D721Med (cell line): ENCODE measurements around the gene FLNA.
"Not testable (repeated sequence)": the region's sequence is repeated elsewhere in the genome, so short reads cannot be mapped to it uniquely, and the experiment has no call there.

Source experiments
- DNase-seq: peaks from one replicate; pipeline ENCODE4 v3.0.0; 2011; ENCODE audit warnings: low spot score; ENCODE audit not compliant: insufficient read length
- FAIRE-seq: peaks from 2 replicates; lab custom pipeline; 2011; peaks lifted over from hg19 to GRCh38; lab: Jason Lieb, UNC
- TF ChIP-seq, protein P1 (sequence below): IDR thresholded peaks from 2 replicates; pipeline ENCODE4 v1.5.1; 2012; ENCODE audit warnings: mild to moderate bottlenecking, control low read depth; ENCODE audit not compliant: insufficient read depth; ENCODE audit errors: missing control alignments

FLNA gene

DNA sequence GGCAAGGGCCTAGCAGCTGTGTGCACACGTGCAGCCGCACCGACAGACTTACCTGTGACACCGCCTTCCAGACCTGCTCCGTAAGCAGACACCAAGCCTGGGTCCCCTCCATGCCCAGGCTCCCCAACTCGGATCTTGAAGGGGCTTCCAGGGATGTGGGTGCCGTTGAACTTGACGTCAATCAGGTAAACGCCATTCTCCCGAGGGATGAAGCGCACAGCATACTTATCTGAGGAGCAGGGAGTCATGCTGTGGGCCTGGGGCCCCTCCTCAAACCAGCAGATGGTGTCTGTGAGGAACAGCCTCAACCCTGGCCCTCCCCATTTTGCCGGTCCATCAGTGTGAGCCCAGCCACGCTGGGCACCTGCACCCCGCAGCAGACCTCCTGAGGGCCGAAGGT, 24.5 kb downstream of the FLNA start:
- no peak for DNase-seq
- TF ChIP-seq, protein P1, sequence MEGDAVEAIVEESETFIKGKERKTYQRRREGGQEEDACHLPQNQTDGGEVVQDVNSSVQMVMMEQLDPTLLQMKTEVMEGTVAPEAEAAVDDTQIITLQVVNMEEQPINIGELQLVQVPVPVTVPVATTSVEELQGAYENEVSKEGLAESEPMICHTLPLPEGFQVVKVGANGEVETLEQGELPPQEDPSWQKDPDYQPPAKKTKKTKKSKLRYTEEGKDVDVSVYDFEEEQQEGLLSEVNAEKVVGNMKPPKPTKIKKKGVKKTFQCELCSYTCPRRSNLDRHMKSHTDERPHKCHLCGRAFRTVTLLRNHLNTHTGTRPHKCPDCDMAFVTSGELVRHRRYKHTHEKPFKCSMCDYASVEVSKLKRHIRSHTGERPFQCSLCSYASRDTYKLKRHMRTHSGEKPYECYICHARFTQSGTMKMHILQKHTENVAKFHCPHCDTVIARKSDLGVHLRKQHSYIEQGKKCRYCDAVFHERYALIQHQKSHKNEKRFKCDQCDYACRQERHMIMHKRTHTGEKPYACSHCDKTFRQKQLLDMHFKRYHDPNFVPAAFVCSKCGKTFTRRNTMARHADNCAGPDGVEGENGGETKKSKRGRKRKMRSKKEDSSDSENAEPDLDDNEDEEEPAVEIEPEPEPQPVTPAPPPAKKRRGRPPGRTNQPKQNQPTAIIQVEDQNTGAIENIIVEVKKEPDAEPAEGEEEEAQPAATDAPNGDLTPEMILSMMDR: no peak
- FAIRE-seq: no peak

DNA sequence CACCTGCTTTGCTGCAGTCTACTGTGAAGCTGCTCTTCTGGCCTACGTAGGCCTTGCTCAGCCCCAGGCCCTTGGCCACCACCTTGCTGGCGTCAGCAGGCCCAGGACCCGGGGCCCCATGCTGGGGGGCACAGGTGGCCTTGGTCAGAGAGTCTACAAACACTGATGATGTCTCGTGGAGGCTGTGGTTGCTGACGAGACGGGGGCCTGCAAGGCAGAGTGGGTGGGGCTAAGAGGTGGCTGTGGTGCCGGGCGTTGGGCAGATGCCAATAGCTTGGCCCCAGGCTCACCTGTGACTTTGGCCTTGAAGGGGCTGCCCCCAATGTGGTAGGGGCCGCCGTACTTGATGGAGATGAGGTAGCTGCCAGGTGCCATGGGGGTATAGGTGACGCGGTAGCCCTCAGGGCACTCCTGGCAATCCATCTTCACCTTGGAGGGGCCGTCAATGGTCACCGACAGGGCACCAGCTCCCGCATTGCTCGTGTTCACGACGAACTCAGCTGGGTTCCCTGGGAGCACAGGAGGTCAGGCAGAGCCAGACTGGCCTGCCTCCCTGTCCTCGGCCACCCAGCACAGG, 25.0 kb downstream of the FLNA start:
- TF ChIP-seq, protein P1: no peak
- DNase-seq (no peak), FAIRE-seq (no peak)

DNA sequence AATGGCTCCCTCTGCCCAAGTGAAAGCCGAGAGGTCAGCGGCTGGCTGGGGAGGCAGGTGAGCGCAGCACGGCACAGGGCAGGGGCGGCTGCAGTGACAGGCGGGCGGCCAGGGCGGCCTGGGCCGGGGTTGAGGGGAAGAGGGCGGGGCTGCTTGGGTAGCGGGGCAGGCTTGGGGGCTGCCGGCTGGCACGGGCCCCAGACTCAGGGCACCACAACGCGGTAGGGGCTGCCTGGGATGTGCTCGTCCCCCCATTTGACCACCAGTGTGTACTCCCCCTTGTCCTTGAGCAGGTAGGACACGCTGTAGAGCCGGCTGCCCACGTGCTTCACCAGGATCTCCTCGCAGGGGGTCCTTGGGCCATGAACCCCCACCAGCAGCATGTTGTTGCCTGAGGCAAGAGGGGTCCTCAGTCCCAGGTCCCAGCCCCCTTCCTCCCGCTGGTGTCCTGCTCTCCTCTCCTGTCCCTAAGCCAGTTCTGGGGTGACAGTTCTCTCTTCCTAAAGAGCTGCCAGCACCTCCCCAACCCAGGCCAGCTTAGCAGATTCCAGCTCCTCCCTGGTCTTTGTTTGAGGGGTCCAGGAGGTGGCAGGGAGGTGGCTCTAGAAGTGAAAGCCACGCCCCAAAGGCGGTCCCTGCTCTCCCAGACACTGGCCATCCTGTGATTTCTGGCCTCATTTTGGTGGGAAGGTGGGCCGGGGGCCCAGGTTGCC, 25.6 kb downstream of the FLNA start:
- TF ChIP-seq, protein P1: no peak
- DNase-seq (no peak), FAIRE-seq (no peak)

DNA sequence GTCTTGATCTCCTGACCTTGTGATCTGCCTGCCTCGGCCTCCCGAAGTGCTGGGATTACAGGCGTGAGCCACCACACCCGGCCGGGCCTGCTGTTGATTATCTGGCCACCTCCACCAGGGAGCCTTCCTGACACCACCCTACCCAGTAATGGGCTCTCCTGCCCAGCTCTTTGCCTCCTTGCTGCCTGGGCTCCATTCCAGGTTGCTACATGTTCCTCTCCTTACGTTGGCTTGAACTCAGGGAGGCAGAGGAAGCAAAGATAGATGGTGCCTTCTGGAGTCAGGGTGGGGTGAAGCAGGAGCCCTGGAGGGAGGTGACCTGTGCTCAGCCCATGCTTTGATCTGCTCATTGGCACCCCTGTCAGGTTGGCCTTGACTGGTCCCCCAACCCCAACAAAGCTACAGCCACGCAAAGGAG, 26.3 kb downstream of the FLNA start:
- DNase-seq (no peak), FAIRE-seq (no peak)
- TF ChIP-seq, protein P1: no peak

DNA sequence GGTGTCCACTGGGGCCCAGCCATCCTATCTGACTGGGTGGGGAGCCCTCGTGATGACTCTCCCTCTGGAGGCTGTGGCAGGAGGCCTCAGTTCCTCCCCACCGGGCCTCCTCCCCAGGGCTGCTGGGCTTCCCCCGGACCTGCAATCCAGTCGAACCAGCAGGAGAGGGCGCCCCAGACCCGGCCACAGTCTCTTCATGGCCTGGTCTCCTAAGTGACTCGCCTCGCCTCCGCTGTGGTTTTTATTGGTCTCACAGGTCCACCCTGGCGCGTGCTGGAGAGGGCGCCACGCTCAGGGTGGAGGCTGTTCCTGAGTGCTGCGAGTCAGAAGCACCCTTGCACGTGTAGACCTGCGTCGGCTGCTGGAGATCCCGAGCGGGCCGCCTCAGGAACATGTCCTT, 30.8 kb downstream of the FLNA start:
- FAIRE-seq: not testable (repeated sequence)

DNA sequence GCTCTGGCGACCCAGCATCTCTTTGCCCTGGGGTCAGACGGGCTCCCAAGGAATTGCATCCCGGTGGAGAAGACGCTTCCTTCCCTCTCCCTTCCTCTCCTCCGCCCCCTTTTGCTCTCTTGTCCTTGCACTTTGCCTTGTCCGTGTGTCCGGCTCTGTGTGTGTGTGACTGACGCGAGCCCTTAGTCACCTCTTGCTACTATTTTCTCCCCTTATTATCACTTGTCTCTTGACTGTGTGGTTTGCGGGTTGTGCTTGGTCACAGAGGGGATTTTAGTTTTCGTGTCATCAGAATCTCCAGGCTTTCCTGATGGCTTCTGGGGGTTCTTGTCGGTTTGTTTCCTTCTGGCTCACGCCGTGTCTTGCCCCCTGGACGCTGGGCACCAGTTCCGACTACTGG, 31.4 kb downstream of the FLNA start:
- DNase-seq: not testable (repeated sequence)
- FAIRE-seq: peak; percentile 92

More for the DNA sequence above, 30.8 kb downstream of the FLNA start:
- not testable (repeated sequence) for DNase-seq

DNA sequence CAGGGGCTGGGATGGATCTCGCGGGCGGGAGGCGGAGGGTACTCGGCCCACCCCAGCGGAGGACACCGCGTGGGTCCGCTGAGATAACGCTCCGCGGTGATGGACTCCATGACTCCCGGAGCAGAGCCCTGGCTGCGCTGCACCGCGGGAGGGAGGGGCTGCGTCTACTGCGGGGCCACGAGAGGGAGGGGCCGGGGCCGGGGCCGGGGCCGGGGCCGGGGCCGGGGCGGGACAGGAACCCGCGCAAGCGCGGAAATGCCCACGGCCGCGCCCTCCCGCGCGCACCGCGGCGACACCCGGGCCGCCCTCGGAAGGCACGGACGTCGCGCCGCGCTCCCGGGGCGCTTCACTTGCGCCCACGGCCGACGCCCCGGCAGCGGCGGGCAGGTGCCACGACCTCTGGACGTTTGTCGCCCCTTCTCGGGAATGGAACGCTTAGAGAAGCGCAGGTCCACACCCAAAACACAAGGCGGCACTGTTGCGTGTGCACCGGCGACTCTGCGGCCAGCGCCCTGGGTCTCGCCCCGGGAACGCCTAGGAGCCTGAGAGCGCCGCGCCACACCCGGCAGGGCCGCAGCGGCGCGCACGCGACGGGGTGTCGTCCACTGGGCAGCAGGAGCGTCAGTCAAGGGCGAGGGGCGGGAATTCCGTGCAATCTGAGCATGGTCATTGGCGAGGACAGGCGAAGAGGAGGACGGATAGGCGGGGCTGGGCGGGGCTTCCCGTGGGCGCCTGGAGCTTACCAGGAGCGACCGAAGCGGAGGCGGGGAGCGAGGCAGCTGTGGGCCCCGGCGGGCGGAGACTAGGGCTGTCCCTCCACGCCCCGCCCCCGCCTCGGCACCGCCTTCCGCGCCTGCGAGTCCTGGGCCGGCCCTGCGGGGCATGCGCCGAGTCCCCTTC, 32.8 kb downstream of the FLNA start:
- not testable (repeated sequence) for DNase-seq, FAIRE-seq

DNA sequence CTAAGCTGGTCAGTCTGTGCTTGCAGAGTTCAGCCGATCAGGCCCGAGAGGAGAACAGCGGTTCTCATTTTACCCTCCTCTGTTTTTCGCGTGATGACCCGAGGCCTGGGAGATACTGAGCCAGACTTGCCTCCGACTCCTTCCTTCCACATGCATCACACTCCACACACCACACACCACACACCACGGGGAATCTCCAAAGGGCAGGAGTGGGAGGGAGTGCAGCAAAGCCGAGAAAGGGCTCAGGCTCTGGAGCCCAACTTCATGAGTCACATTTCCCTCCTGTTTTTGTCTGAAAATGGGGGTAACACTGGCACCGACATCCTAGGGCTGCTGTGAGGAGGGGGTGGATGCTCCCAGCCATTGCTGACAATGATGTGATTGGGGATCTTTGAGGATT, 39.9 kb downstream of the FLNA start:
- DNase-seq: no peak
- TF ChIP-seq, protein P1: no peak
- FAIRE-seq: no peak
